ENCODE measurements around the gene VIL1.

Gene VIL1

DNA sequence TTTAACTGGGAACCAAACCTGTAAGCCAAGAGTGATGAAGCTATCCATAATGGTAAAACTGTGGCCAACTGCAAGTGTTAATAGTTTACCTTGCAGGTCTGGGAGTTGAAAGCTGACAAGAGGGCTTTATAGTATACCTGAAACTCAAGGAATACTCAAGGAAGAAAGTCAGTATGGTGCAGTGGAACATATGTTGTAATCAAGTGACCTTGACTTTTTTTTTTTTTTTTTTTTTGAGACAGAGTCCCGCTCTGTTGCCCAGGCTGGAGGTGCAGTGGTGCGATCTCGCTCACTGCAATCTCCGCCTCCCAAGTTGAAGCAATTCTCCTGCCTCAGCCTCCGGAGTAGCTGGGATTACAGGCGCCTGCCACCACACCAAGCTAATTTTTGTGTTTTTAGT lies 27.6 kb downstream of the VIL1 start:
- DNase-seq: no peak

DNA sequence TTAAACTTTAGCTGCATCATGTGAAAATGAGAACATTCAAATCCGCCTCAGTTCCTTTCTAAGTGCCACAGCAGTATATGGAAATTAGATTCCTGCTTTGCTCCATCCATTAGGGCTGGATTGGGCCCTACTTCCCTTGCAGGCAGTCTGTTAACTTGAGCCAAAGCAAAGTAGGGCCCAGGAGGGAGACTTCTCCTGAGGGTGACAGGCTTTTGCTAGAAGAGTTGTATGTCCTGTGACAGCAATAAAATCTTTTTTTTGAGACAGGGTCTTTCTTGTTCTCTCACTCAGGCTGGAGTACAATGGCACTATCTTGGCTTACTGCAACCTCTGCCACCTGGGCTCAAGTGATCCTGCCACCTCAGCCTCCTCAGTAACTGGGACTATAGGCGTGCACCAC lies 28.1 kb downstream of the VIL1 start:
- DNase-seq: no peak

DNA sequence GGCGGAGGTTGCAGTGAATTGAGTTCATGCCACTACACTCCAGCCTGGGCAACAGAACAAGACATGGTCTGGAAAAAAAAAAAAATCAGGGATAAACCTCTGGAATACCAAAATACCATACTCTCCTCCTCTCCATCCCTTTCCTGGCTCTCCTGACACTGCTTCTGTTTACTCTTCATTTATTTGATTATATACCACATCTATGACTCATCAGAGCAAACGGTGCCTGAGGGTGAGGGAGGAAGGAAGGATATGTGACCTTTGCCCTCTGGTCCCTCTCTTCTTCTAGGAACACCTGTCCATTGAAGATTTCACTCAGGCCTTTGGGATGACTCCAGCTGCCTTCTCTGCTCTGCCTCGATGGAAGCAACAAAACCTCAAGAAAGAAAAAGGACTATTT lies 30.0 kb downstream of the VIL1 start:
- DNase-seq: no peak

DNA sequence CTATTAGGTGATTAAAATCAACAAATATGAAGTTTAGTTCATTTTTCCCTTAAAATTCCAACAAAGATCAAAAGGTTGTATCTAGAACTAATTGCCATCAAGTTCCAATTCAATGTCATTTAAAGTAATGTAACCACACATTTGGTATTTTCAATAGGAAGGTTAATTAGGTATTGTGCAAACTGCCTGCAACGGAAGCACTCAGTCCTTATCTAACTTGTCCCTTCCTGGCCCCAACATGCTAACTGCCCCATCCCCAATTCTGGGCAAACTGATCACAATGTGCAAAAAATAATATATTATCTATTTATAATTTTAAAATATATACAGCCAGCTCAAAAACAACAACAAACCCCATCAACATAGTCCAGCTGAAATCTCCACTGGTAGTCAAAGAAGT lies 33.2 kb downstream of the VIL1 start:
- DNase-seq: no peak

DNA sequence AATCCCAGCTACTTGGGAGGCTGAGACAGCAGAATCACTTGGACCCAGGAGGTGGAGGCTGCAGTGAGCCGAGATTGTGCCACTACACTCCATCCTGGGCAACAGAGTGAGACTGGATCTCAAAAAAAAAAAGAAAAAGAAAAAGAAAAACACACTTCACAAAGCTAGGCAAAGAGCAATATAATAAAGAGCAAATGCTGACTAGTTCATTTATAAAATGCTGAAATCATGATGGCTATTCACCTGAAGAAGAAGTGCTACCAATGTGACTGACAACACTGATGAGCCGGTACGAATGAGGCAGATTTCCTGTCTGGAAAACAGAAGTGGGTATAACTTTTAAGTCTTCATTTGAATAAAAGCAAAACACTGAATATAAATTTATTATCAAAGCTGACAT lies 37.9 kb downstream of the VIL1 start:
- DNase-seq: no peak

DNA sequence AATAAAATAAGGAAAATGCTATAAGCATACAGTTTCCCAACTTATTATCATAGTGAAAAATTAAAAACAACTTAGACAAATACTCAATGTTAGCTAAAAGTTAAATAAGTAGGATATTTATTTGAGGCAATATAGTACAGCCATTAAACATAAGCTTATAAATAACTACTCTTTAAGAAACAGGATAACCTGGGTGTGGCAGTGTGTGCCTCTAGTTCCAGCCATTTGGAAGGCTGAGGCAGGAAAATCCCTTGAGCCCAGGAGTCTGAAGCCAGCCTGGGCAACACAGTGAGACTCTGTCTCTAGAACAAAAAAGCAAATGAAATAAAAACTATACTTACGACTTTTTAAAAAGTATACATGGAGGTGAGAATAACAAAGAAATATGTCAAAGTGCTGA lies 39.7 kb downstream of the VIL1 start:
- DNase-seq: no peak

DNA sequence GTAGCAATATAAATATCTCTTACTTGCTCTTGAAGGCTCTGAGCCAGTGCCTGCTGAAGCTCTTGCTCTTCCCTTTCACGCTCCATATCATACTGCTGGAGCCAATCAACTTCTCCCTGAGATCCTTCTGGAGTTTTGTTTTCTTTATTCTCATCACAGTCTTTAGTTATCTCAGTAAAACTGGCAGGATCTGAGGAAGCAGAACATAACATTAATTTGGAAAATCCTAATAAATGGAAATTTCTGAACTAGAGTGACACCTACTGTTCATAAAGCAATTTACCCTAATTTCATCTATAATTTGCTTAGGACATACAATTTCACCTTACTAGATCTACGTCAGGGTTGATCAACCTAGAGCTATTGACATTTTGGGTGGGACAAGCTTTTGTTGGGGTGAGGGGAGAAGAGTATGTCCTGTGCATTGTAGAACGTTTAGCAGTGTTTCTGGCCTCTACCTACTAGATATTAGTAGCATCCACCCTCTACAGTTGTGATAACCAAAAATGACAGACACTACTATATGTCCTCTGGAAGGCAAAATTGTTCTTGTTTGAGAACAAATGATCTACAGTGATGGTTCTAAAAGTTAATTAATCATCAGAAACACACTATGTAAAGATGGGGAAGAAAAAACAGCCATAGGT lies 47.2 kb downstream of the VIL1 start:
- DNase-seq: no peak

DNA sequence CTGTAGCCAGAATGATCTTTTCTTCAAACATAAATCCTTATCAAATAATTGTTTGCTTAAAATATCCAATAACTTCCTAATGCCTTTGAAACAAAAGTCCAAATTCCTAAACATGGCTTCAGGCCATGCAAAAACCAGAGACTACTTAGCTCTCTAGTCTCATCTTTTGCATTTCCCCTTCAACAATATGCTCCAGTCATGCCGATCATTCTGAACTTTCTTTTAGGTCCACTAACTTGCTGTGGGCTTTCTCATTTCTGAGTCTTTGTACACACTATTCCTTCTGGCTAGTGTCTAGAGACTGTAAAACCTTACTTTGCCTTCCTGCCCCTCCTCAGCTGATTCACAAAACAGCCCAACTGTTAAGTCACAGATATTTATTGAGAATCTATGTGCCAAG lies 51.5 kb downstream of the VIL1 start:
- DNase-seq: no peak

DNA sequence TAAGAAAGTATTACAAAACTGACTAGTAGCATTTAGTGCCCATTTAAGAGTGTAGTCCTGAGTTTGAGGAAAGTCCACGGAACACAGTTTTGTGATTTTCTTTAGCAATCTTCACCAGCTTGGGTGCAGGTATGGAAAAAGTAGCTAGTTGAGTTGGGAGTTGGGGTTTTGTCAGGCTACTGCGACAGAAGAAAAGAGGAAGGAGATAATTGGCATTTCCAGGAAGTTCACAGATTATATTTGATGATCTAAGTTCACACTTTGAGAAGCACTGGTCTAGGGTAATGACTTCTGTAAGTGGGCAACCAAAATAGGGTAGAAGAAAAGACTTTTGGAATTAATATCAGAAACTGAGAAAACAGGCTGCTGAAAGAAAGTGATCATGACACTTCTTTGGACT lies 52.1 kb downstream of the VIL1 start:
- no peak for DNase-seq

DNA sequence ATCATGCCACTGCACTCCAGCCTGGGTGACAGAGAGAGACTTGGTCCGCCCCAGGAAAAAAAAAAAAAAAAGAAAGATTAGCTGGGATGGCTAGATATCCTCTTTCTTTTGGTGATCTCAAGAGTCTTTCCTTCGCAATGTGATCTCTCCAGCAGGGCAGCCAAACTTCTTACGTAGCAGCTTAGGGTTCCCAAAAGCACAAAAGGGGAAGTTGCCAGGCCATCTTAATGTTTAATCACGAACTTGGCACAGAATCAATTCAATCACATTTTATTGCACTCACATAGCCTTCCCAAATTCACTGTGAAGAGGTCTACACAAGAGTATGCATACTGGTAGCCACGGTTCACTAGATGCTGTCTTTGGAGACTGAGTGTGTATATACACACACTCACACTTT lies 53.1 kb downstream of the VIL1 start:
- no peak for DNase-seq

DNA sequence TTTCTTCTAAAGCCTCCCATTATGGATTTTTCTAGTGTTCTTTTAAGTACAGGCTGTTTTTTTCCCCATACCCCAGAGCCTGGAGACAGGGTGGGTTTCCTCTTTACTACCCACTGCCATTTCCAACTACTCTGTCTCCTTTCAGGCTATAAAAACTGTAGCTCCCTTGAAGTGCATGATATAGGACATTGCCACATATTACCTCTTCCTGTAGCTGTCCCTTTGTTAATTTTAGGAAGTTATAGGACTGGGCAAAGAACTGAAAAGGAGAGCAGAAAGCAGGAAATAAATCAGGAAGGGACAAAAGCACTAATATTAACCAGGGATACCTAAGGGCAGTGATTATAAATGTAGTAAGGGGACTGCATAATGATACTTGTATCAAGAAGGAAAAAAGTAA lies 54.1 kb downstream of the VIL1 start:
- no peak for DNase-seq

DNA sequence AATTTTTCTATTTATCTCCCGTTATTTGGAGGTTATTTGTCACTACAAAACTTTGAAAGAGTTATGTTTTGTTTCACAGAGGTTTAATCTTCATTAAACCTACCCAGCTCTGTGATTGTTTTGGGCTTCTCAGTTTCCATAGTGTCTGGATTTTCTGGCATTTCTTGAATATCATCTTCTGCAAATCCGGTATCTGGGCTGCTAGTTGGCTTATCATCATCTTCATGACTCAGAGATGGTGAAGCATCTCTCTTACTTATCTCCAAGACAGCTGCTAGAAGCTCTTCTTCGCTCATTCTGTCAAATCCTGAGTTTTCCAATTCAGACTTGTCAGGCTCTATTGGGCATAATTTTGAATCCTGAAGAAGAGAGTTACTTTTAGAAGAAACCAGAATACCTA lies 55.6 kb downstream of the VIL1 start:
- no peak for DNase-seq

DNA sequence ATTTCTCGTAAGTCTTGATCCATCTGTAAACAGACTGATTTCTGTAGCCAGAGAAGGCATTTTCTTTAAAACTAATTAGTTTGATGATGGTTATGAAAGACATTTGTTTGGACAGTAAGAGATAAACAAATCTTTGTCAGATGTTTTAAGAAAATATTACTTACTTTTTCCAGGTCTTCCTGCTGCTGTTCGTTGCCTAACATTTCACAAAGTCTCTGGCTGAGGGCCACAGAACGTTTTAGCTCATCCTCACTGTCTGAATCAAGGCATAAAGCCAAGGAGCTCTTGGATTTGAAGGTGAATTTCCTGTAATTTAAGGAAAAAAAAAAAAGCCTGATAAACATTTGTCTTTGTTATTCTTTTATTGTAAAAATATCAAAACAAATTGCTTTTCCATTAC lies 57.8 kb downstream of the VIL1 start:
- no peak for DNase-seq

DNA sequence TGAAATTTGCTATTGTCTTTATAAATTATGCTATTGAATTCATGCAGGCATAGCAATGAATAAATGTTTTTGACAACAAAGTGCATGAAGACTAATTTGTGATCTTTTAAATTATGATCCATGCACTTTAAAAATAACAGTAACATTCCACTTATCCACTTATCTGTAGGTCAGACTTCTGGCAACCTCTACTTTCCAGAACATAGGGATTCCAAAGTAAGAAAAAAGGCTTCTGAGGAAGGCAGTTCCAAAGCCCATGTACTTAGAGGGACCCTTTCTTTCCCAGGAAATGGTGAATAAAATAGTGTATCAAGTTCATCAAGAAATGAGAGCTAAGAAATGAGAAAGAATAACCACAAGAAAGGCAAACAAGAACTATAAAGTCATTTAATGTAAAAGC lies 58.3 kb downstream of the VIL1 start:
- DNase-seq: no peak

DNA sequence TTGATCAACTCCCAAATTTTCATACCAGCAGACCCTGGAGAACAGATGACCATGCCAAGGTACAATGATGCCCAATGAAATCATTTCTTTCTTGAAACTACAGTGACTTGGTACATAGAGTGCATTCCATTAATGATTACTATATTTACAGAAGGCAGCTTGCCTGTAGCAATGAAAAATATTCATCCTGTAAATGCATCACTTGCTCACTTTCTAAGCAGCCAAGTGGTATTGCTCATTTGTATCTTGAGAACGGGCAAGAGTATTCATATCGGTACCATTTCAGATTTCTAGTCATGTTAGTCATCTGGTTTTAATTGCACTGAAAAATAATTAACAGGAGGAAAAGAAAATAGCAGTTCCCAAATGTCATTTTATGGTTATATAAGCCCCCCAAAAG lies 59.6 kb downstream of the VIL1 start:
- DNase-seq: no peak

DNA sequence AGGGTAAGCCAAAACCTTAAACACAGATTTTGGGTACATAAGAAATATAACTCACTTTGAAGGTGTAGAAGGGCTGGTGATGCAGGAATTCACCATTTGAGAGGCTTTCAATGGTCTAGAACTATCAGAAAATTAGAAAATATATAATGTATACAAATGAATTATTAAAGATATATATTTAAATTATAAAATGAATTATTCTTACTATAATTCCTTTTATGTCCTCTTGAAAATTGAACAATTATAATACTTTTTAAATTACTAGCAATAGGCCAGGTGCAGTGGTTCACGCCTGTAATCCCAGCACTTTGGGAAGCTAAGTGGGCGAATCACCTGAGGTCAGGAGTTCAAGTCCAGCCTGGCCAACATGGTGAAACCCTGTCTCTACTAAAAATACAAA lies 60.7 kb downstream of the VIL1 start:
- no peak for DNase-seq

DNA sequence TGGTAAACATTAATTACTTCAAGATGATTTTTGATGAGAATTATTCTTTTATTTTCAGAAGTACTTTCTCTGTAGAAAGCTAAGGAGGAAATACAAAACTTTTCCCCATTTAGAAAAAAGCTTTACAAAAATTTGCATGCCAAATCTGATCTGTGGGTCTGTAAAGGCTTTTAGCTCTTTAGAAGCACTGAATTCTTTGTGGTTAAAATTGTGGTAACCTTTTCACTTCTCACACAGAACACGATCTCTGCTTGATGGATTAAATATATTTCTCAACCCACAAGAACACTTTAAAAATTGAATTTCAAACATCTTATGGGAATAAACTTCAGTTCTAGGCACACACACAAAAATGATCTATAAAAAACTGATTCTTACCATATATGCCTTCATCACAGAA lies 63.7 kb downstream of the VIL1 start:
- DNase-seq: no peak

DNA sequence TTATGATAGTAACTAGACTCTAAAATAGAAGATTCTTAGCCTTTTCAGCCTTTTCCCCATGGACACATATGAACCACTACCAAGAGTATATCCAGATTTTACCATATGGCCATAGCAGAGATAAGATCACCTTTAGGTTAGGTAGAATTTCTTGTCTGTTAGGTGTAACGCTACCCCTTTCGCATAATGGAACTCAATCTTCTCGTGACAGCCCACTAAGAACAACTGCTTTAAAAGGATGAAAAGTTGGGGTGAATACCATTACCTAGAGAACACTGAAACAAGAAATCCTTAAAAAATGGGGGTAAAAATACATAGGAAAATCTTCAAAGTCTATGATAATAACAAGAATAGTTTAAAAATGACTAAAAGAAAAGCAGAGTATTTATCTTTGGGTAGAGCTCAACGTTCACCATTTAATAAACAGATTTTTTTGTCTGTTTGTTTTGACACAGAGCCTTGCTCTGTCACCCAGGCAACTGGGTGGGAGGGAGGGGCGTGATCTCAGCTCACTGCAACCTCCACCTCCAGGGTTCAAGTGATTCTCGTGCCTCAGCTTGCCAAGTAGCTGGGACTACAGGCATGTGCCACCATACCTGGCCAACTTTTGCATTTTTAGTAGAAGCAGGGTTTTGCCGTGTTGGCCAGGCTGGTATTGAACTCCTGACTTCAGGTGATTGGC lies 67.2 kb downstream of the VIL1 start:
- no peak for DNase-seq

DNA sequence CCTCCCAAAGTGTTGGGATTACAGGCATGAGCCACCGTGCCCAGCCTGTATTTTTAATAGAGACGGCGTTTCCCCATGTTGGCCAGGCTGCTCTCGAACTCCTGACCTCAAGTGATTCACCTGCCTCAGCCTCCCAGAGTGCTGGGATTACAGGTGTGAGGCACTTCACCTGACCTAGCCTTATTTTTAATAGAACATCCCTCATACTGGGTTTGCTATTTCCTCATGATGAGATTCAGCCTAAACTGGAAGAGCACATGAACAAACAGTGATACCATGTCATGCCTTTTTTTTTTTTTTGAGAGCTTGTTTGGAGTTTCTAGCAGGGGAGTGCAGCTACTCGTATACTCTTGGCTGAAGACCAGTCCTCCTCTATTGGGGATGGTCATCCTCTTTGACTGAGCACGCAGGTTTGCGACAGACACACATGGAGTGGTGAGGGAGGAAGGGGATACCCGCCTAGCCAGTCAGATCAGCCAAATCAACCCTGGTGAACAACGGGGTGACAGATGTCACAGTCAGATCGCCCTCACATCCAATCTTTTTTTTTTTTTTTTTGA lies 81.7 kb downstream of the VIL1 start:
- DNase-seq: no peak

DNA sequence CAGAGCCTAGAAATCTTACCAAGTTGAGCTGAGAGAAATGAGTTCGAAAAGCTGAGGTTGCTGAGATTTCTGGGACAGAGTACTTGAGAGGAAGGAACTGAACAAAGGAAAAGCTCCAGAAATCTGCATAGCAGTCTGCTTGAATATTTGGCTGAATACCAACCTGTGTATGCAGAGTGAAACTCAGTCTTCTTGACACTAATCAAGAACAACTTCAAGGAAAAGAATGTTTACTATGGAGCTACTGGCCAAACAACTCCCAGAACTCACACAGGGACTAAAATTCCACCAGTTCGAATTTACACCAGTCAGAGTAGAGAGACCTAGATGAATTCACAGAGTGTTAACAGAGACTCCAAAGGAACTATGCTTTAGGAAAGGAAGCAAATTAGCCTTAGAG lies 82.7 kb downstream of the VIL1 start:
- no peak for DNase-seq
